ENCODE data around the gene GSTA1. TPM values are rescaled to one million over a fixed set of nuclear protein-coding genes. Genes with fewer than 3 reads are reported as not detected.
"Not testable (repeated sequence)": the region's sequence is repeated elsewhere in the genome, so short reads cannot be mapped to it uniquely, and the experiment has no call there.

GSTA1 gene
- total RNA-seq, 3 donors from 2014 or later (not counting 1 experiment from before 2014, with no cell fraction given), result not detected

GRCh38 chr6:52759085-52759484 is 44.5 kb downstream of the GSTA1 start:
- H3K27ac ChIP-seq (ENCODE audit: low read length), result no peak overlapping the region
- DNase-seq (no peak), ATAC-seq (no peak)
- H3K9me3 ChIP-seq (ENCODE audit: control insufficient read depth, insufficient read depth, low read length), result no peaks in the 10 kb centered on the region
- no CpG with 5 or more reads among the region's 1 CpG for WGBS (ENCODE audit: insufficient coverage)
- TF ChIP-seq CTCF (IDR thresholded peaks at IDR 0.05), result no peak
- H3K36me3 ChIP-seq (ENCODE audit: control insufficient read depth, insufficient read depth, low read length), result no peaks in the 10 kb centered on the region
- H3K4me1 Mint-ChIP-seq, result no peaks in the 10 kb centered on the region
- H3K27me3 ChIP-seq (ENCODE audit: control insufficient read depth, insufficient read depth, low read length), result no peaks in the 10 kb centered on the region
- no peak overlapping the region for H3K4me3 ChIP-seq (ENCODE audit: low read length)
- no peak overlapping the region for H3K27ac Mint-ChIP-seq
- no peaks in the 10 kb centered on the region for H3K4me1 ChIP-seq (ENCODE audit: control insufficient read depth, insufficient read depth, low read length)
- intact Hi-C loops (cut with micrococcal nuclease), result no loop called here
- H3K36me3 Mint-ChIP-seq, result no peaks in the 10 kb centered on the region
- H3K27me3 Mint-ChIP-seq (ENCODE audit: low read depth in 2 of 2), result peaks cover 10 to 13% of the 10 kb centered on the region in 2 donors
- no peaks in the 10 kb centered on the region for H3K9me3 Mint-ChIP-seq
- no peak overlapping the region for H3K4me3 Mint-ChIP-seq

GRCh38 chr6:52757651-52758338 is 45.8 kb downstream of the GSTA1 start:
- H3K4me1 Mint-ChIP-seq; H3K27me3 ChIP-seq (ENCODE audit: control insufficient read depth, insufficient read depth, low read length); H3K27ac Mint-ChIP-seq; intact Hi-C loops (cut with micrococcal nuclease); H3K4me3 ChIP-seq (ENCODE audit: low read length); H3K36me3 Mint-ChIP-seq; H3K27ac ChIP-seq (ENCODE audit: low read length); DNase-seq; H3K9me3 Mint-ChIP-seq; H3K9me3 ChIP-seq (ENCODE audit: control insufficient read depth, insufficient read depth, low read length); H3K4me1 ChIP-seq (ENCODE audit: control insufficient read depth, insufficient read depth, low read length); ATAC-seq; H3K4me3 Mint-ChIP-seq; H3K36me3 ChIP-seq (ENCODE audit: control insufficient read depth, insufficient read depth, low read length): not testable (repeated sequence)
- H3K27me3 Mint-ChIP-seq (ENCODE audit: low read depth in 2 of 2), result peaks cover 11 to 16% of the 10 kb centered on the region in 2 donors
- WGBS (ENCODE audit: insufficient coverage), result 78% methylated on average over 5 of the region's 7 CpGs

- Histone ChIP-seq H3K4me1 (ENCODE audit: control insufficient read depth, insufficient read depth, low read length) (no peaks in the 10 kb centered on the region), H3K27ac (ENCODE audit: low read length) (no peak overlapping the region), H3K36me3 (ENCODE audit: control insufficient read depth, insufficient read depth, low read length) (no peaks in the 10 kb centered on the region), H3K9me3 (ENCODE audit: control insufficient read depth, insufficient read depth, low read length) (no peaks in the 10 kb centered on the region), H3K4me3 (ENCODE audit: low read length) (no peak overlapping the region), H3K27me3 (ENCODE audit: control insufficient read depth, insufficient read depth, low read length) (no peaks in the 10 kb centered on the region)
- DNase-seq (no peak), ATAC-seq (no peak)
- H3K4me3 Mint-ChIP-seq, result no peak overlapping the region
- H3K36me3 Mint-ChIP-seq, result no peaks in the 10 kb centered on the region
- no peaks in the 10 kb centered on the region for H3K9me3 Mint-ChIP-seq
- no peak overlapping the region for H3K27ac Mint-ChIP-seq
- WGBS (ENCODE audit: insufficient coverage), result 85% methylated on average over 2 of the region's 3 CpGs
- TF ChIP-seq CTCF (IDR thresholded peaks at IDR 0.05), result no peak
- intact Hi-C loops (cut with micrococcal nuclease), result no loop called here
- H3K4me1 Mint-ChIP-seq, result no peaks in the 10 kb centered on the region
- H3K27me3 Mint-ChIP-seq (ENCODE audit: low read depth in 2 of 2), result peaks cover 21 to 25% of the 10 kb centered on the region in 2 donors
Observed at GRCh38 chr6:52754443-52754842, 49.2 kb downstream of the GSTA1 start.

- intact Hi-C loops (cut with micrococcal nuclease); H3K36me3 ChIP-seq (ENCODE audit: control insufficient read depth, insufficient read depth, low read length); H3K4me1 ChIP-seq (ENCODE audit: control insufficient read depth, insufficient read depth, low read length); H3K27ac Mint-ChIP-seq; DNase-seq; H3K9me3 Mint-ChIP-seq; H3K9me3 ChIP-seq (ENCODE audit: control insufficient read depth, insufficient read depth, low read length); H3K4me3 ChIP-seq (ENCODE audit: low read length); H3K27me3 ChIP-seq (ENCODE audit: control insufficient read depth, insufficient read depth, low read length); H3K36me3 Mint-ChIP-seq; H3K4me3 Mint-ChIP-seq; ATAC-seq; H3K4me1 Mint-ChIP-seq; H3K27ac ChIP-seq (ENCODE audit: low read length): not testable (repeated sequence)
- 100% methylated on average over 2 of the region's 2 CpGs for WGBS (ENCODE audit: insufficient coverage)
- H3K27me3 Mint-ChIP-seq (ENCODE audit: low read depth in 2 of 2), result peaks cover 24 to 25% of the 10 kb centered on the region in 2 donors
Observed at GRCh38 chr6:52753137-52753536, 50.5 kb downstream of the GSTA1 start.
